Body of pancreas (tissue), 4 donors: Measurements from ENCODE around the gene IGFBP3. TPM values are rescaled to one million over a fixed set of nuclear protein-coding genes. Genes with fewer than 3 reads are reported as not detected.
A peak's percentile ranks its signal among the peaks of the same experiment; 100 is the strongest.

ENCODE experiments used
- ATAC-seq: fragments of 150-250 bp; one replicate; pipeline ENCODE4 v1.9.1; 2016
- DNase-seq, 4 donors: peaks; one replicate each; pipeline ENCODE4 v3.0.0-alpha.2; 2019
- H3K27ac ChIP-seq, 4 donors: fragments of 200-600 bp; sonication (generic); 1 replicate in 3 of 4; 2 replicates in 1 of 4; pipeline versions ENCODE4 v1.5.1 to v1.6.1; 2016 to 2019; ENCODE audit warnings: mild to moderate bottlenecking in 1 of 4, mixed read lengths in 1 of 4, moderate library complexity in 1 of 4
- H3K27me3 ChIP-seq, 2 donors: fragments of 200-600 bp; sonication (generic); one replicate each; pipeline ENCODE4 v1.6.0; 2016; ENCODE audit warnings: mild to moderate bottlenecking in 1 of 2
- H3K36me3 ChIP-seq, 2 donors: fragments of 200-600 bp; sonication (generic); replicated peaks in 1 of 2; 2 replicates each; pipeline ENCODE4 v1.5.1; 2016; ENCODE audit warnings: low read depth in 2 of 2; ENCODE audit not compliant: insufficient read depth in 1 of 2
- H3K4me1 ChIP-seq: fragments of 200-600 bp; sonication (generic); one replicate; pipeline ENCODE4 v1.6.0; 2016
- H3K4me3 ChIP-seq, 2 donors: fragments of 200-600 bp; sonication (generic); 1 replicate in 1 of 2; 2 replicates in 1 of 2; pipeline ENCODE4 v1.5.1; 2016 to 2019
- H3K9me3 ChIP-seq, 3 donors: fragments of 200-600 bp; sonication (generic); 1 replicate in 2 of 3; 2 replicates in 1 of 3; pipeline ENCODE4 v1.5.1; 2016
- POLR2A ChIP-seq, 3 donors: fragments of 450-650 bp; IDR thresholded peaks; one replicate each; pipeline ENCODE4 v1.6.1; 2016; ENCODE audit warnings: antibody characterized with exemption in 3 of 3, mild to moderate bottlenecking in 2 of 3
- WGBS, 2 donors: methylation state at CpG; one replicate each; pipeline ENCODE4 v1.1.5; 2017; 5-methylcytosine and 5-hydroxymethylcytosine counted together
- intact Hi-C: fragments of 100-400 bp; cut with DNase I; formaldehyde crosslinking; loops from one replicate; pipeline ENCODE4 v1.15.1; 2023
- total RNA-seq, 2 donors: library from RNA; depleted of rRNA; stranded (reverse); fragments of >200 nt; gene quantifications; one replicate each; pipeline ENCODE4 v1.1.0, GENCODE V29; 2016
- TF ChIP-seq, protein P1 (sequence below), 7 experiments: fragments of 450-650 bp in 4 of 7; fragments of 200-600 bp in 3 of 7; sonication (generic) in 3 of 7; IDR thresholded peaks; one replicate each; pipeline ENCODE4 v1.5.1; 2016 to 2019; ENCODE audit warnings: antibody characterized with exemption in 7 of 7

Gene IGFBP3, protein sequence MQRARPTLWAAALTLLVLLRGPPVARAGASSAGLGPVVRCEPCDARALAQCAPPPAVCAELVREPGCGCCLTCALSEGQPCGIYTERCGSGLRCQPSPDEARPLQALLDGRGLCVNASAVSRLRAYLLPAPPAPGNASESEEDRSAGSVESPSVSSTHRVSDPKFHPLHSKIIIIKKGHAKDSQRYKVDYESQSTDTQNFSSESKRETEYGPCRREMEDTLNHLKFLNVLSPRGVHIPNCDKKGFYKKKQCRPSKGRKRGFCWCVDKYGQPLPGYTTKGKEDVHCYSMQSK
- 100 to 1,000 TPM; 100 to 405 TPM for total RNA-seq

DNA sequence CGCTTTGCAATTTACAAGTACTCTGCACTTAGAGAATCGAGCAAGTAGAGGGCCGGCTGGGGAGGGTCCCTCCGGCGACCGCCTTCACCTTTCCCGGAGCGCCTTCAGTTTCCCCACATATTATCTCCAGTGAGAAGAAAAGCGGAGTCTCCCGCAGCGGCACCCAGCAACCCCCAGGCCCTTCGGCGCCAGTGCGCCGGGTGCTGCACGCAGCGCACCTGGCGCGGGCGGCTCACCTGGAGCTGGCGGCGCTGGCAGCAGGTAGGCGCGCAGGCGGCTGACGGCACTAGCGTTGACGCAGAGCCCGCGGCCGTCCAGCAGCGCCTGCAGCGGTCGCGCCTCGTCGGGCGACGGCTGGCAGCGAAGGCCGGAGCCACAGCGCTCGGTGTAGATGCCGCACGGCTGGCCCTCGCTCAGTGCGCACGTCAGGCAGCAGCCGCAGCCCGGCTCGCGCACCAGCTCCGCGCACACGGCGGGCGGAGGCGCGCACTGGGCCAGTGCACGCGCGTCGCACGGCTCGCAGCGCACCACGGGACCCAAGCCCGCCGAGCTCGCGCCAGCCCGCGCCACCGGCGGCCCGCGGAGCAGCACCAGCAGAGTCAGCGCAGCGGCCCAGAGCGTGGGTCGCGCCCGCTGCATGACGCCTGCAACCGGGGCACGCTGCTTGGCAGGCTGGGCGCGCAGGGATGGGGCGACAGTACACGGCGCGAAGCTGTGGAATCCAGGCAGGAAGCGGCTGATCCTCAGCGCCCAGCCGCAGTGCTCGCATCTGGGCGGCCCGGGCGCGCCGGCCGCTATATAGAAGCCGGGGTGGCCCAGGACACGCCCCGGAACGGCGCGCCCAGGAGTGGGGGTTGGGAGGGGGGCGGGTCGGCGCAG, at the start of gene IGFBP3:
IGFBP3 (minus strand) TSS at position 771 of the 879 bp plus-strand sequence; CDS start at position 639, 132 bp downstream.
- peak within 1 kb of the TSS in 1 of 2 donors; percentile 11 for H3K4me3 ChIP-seq
- H3K36me3 ChIP-seq: no peaks in the 10 kb centered on the region
- 0% methylated on average over 8 to 80 of the region's 111 CpGs for WGBS, 2 donors
- peaks cover 53% of the 10 kb centered on the region for H3K4me1 ChIP-seq
- H3K9me3 ChIP-seq: no peaks in the 10 kb centered on the region
- TF ChIP-seq, protein P1, sequence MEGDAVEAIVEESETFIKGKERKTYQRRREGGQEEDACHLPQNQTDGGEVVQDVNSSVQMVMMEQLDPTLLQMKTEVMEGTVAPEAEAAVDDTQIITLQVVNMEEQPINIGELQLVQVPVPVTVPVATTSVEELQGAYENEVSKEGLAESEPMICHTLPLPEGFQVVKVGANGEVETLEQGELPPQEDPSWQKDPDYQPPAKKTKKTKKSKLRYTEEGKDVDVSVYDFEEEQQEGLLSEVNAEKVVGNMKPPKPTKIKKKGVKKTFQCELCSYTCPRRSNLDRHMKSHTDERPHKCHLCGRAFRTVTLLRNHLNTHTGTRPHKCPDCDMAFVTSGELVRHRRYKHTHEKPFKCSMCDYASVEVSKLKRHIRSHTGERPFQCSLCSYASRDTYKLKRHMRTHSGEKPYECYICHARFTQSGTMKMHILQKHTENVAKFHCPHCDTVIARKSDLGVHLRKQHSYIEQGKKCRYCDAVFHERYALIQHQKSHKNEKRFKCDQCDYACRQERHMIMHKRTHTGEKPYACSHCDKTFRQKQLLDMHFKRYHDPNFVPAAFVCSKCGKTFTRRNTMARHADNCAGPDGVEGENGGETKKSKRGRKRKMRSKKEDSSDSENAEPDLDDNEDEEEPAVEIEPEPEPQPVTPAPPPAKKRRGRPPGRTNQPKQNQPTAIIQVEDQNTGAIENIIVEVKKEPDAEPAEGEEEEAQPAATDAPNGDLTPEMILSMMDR (IDR thresholded peaks at IDR 0.05): no peak
- peak in 1 of 3 donors; percentile 19 for TF ChIP-seq POLR2A (IDR thresholded peaks at IDR 0.05)
- H3K27ac ChIP-seq: peak within 1 kb of the TSS in 2 of 4 donors; percentile 12 to 13
- H3K27me3 ChIP-seq: peaks cover 0 to 5% of the 10 kb centered on the region in 2 donors
- ATAC-seq: peak; percentile 68
- peak; percentile 54 to 81 (median 66) for DNase-seq
- intact Hi-C loops: no loop called here

DNA sequence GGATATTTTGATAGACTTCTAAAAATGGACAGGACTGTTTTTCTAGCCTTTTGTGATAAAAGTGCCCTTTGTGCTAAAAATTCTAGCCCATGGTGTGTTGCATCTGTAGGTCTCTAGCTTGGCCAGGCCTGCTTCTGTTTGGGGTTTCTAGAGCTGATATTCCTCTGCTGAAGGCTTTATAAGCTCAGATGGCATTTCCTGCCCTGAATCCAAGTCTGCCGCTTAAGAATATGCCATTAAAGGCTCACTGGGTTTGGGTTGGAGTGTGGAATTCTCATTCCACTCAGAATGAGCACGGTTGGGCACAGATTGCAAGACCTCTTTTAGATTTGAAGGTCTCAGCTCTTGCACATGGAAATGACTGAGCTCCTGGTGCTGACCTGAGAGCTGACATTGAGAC, 49.4 kb upstream of the IGFBP3 start:
- Histone ChIP-seq H3K27ac (no peak overlapping the region), H3K27me3 (no peaks in the 10 kb centered on the region), H3K4me3 (no peak overlapping the region), H3K36me3 (no peaks in the 10 kb centered on the region), H3K9me3 (no peaks in the 10 kb centered on the region), H3K4me1 (peaks cover 6% of the 10 kb centered on the region)
- intact Hi-C loops: no loop called here
- WGBS, 2 donors: 54 to 73% methylated on average over 2 of the region's 2 CpGs
- ATAC-seq (no peak), DNase-seq (no peak)
- TF ChIP-seq POLR2A (IDR thresholded peaks at IDR 0.05): no peak
- TF ChIP-seq, protein P1 (IDR thresholded peaks at IDR 0.05): no peak

DNA sequence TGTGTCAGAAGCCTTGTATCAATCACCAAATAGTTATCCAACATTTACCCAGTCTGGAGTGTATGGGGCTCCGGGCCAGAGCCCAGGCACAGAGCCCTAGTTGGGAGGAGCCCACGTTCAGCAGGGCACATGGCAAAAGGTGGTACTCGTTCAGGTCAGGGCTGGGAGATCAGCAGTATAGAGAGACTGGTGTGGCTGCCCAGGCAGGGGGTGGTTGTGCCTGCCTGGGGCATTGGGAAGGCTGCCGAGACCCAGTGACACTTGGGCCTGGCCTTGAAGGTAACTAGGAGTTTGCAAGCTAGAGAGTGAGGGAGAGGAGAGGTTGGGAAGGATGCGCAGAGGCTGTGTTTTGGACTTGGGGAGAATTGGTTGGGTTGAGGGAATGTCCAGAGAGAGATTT, 48.9 kb upstream of the IGFBP3 start:
- Histone ChIP-seq H3K27ac (no peak overlapping the region), H3K27me3 (no peaks in the 10 kb centered on the region), H3K4me1 (peaks cover 6% of the 10 kb centered on the region), H3K36me3 (no peaks in the 10 kb centered on the region), H3K4me3 (no peak overlapping the region), H3K9me3 (no peaks in the 10 kb centered on the region)
- intact Hi-C loops: no loop called here
- TF ChIP-seq POLR2A (IDR thresholded peaks at IDR 0.05): no peak
- TF ChIP-seq, protein P1 (IDR thresholded peaks at IDR 0.05): no peak
- 66 to 69% methylated on average over 5 of the region's 5 CpGs for WGBS, 2 donors
- ATAC-seq: no peak
- no peak for DNase-seq

DNA sequence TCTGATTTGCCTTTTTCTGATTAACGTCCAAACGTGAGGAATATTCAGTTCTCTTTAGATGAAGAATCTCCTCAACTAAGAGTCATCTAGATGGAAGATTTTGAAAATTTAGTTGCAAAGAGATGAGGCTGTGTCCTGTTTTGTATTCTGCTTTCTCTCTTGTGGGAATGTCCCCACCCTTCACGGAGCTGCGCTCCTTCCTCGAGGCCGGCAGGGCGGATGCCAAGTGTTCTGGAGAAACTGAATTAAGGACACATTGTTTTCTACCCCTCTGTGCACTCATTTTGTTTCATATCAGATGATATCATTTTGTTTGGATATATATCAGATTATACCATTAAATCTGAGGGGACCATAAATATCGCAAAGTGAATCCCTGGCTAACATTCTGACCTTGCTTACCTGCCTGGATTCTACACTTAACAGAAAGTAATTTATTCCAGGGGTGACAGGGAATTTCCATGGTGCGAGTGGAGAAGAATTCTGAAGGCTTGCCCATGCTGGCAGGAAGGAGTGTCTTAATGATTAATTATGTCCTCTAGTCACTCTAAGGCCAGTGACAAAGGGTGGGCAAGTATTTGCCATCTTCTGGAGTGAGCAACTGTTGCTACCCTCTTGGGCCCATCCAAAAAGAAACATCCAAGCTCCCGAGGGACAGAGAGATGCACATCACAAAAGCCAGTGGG, 47.9 kb upstream of the IGFBP3 start:
- Histone ChIP-seq H3K4me1 (peaks cover 2% of the 10 kb centered on the region), H3K9me3 (no peaks in the 10 kb centered on the region), H3K36me3 (no peaks in the 10 kb centered on the region), H3K27me3 (no peaks in the 10 kb centered on the region), H3K4me3 (no peak overlapping the region), H3K27ac (no peak overlapping the region)
- ATAC-seq (no peak), DNase-seq (no peak)
- TF ChIP-seq, protein P1 (IDR thresholded peaks at IDR 0.05): no peak
- TF ChIP-seq POLR2A (IDR thresholded peaks at IDR 0.05): no peak
- WGBS, 2 donors: 61 to 64% methylated on average over 10 of the region's 10 CpGs
- intact Hi-C loops: no loop called here
